AG09319 (cell line): ENCODE measurements around the gene PARD3.

ENCODE experiments used
- DNase-seq: peaks from one replicate; pipeline ENCODE4 v3.0.0-alpha.2; 2010; ENCODE audit warnings: low read depth; ENCODE audit errors: extremely low read depth
- CTCF ChIP-seq: IDR thresholded peaks from 2 replicates; pipeline ENCODE4 v1.5.1; 2011; ENCODE audit warnings: low read depth, mild to moderate bottlenecking, inconsistent platforms, low read length, moderate library complexity

PARD3 gene

GRCh38 chr10:34147641-34148304, 667.3 kb downstream of the PARD3 start:
- TF ChIP-seq CTCF, result no peak
- no peak for DNase-seq

GRCh38 chr10:34145715-34146114, 669.4 kb downstream of the PARD3 start:
- DNase-seq, result no peak
- TF ChIP-seq CTCF, result no peak

- no peak for TF ChIP-seq CTCF
- DNase-seq, result no peak
Measured at GRCh38 chr10:34143466-34143865, 671.6 kb downstream of the PARD3 start.

- no peak for DNase-seq
- TF ChIP-seq CTCF, result no peak
Measured at GRCh38 chr10:34141032-34141680, 673.9 kb downstream of the PARD3 start.

- DNase-seq, result no peak
- no peak for TF ChIP-seq CTCF
Measured at GRCh38 chr10:34139559-34139958, 675.5 kb downstream of the PARD3 start.

- no peak for DNase-seq
- TF ChIP-seq CTCF, result no peak
Measured at GRCh38 chr10:34137955-34138354, 677.1 kb downstream of the PARD3 start.

GRCh38 chr10:34137201-34137600, 677.9 kb downstream of the PARD3 start:
- TF ChIP-seq CTCF, result no peak
- DNase-seq, result no peak
